H1 (cell line): ENCODE data around the gene DNAJC11.

ENCODE experiments used
- BCL11A ChIP-seq, 2 experiments: IDR thresholded peaks; one replicate each; pipeline ENCODE4 v1.6.1; 2011; ENCODE audit warnings: low read depth in 2 of 2, low read length in 2 of 2, mild to moderate bottlenecking in 2 of 2
- CHD2 ChIP-seq: IDR thresholded peaks from 2 replicates; pipeline ENCODE4 v1.6.1; 2012; ENCODE audit warnings: low read length, improper control_type of control experiment
- CTCF ChIP-seq, 3 experiments: IDR thresholded peaks; 1 replicate in 2 of 3; 2 replicates in 1 of 3; pipeline versions ENCODE4 v1.5.1 to v1.6.1; 2011; ENCODE audit warnings: low read length in 3 of 3, mild to moderate bottlenecking in 3 of 3, inconsistent platforms in 2 of 3, low read depth in 1 of 3, moderate library complexity in 1 of 3; ENCODE audit not compliant: insufficient read depth in 1 of 3; ENCODE audit errors: control extremely low read depth in 1 of 3
- EP300 ChIP-seq, 2 experiments: IDR thresholded peaks; 1 replicate in 1 of 2; 2 replicates in 1 of 2; pipeline ENCODE4 v1.6.1; 2011 to 2012; ENCODE audit warnings: low read depth in 2 of 2, low read length in 2 of 2, mild to moderate bottlenecking in 2 of 2, borderline replicate concordance in 1 of 2, inconsistent platforms in 1 of 2, moderate library complexity in 1 of 2
- GTF2F1 ChIP-seq: IDR thresholded peaks from 2 replicates; pipeline ENCODE4 v1.6.1; 2012; ENCODE audit warnings: low read depth, low read length, improper control_type of control experiment, borderline replicate concordance
- HDAC2 ChIP-seq, 2 experiments: fragments of 300-600 bp in 1 of 2; sonication (generic) in 1 of 2; IDR thresholded peaks; 2 replicates each; pipeline ENCODE4 v1.6.1; 2011 to 2012; ENCODE audit warnings: low read depth in 2 of 2, low read length in 2 of 2, mild to moderate bottlenecking in 2 of 2, moderate library complexity in 2 of 2, borderline replicate concordance in 1 of 2, inconsistent platforms in 1 of 2
- MAFK ChIP-seq: IDR thresholded peaks from 2 replicates; pipeline ENCODE4 v1.6.1; 2012; ENCODE audit warnings: low read depth, mild to moderate bottlenecking, improper control_type of control experiment, low read length
- NRF1 ChIP-seq: IDR thresholded peaks from 2 replicates; pipeline ENCODE4 v1.6.1; 2011; ENCODE audit warnings: mild to moderate bottlenecking, low read depth, low read length, improper control_type of control experiment
- POLR2A ChIP-seq, 2 experiments: IDR thresholded peaks; 1 replicate in 1 of 2; 2 replicates in 1 of 2; pipeline ENCODE4 v1.6.1; 2011; ENCODE audit warnings: low read depth in 2 of 2, low read length in 2 of 2, mild to moderate bottlenecking in 2 of 2; ENCODE audit errors: control extremely low read depth in 1 of 2
- RAD21 ChIP-seq, 2 experiments: IDR thresholded peaks in 1 of 2; conservative IDR thresholded peaks in 1 of 2; 2 replicates each; pipeline ENCODE4 v1.6.1; 2011; ENCODE audit warnings: low read depth in 2 of 2, low read length in 2 of 2, improper control_type of control experiment in 1 of 2, inconsistent platforms in 1 of 2, mild to moderate bottlenecking in 1 of 2, moderate library complexity in 1 of 2
- USF2 ChIP-seq: IDR thresholded peaks from 2 replicates; pipeline ENCODE4 v1.6.1; 2011; ENCODE audit warnings: low read length, improper control_type of control experiment
- TF ChIP-seq, protein P1 (sequence below): IDR thresholded peaks from 2 replicates; pipeline ENCODE4 v1.6.1; 2012; ENCODE audit warnings: inconsistent platforms

- TF ChIP-seq NRF1: no peak
- no peak for TF ChIP-seq POLR2A (IDR thresholded peaks at IDR 0.05; ENCODE audit: control extremely low read depth in 1 of 2, low read depth in 2 of 2, low read length in 2 of 2)
- no peak for TF ChIP-seq EP300 (IDR thresholded peaks at IDR 0.05; ENCODE audit: borderline replicate concordance in 1 of 2, low read depth in 2 of 2, low read length in 2 of 2)
- TF ChIP-seq GTF2F1: no peak
- TF ChIP-seq MAFK: no peak
- no peak for TF ChIP-seq BCL11A (IDR thresholded peaks at IDR 0.05; ENCODE audit: low read depth in 2 of 2, low read length in 2 of 2)
- TF ChIP-seq CHD2: no peak
- TF ChIP-seq HDAC2 (IDR thresholded peaks at IDR 0.05; ENCODE audit: borderline replicate concordance in 1 of 2, low read depth in 2 of 2, low read length in 2 of 2): no peak
- no peak for TF ChIP-seq CTCF (IDR thresholded peaks at IDR 0.05; ENCODE audit: control extremely low read depth in 1 of 3, insufficient read depth in 1 of 3, low read depth in 1 of 3, low read length in 3 of 3)
- no peak for TF ChIP-seq RAD21 (IDR thresholded peaks at IDR 0.05 in 1 of 2, conservative IDR thresholded peaks at IDR 0.05 in 1 of 2; ENCODE audit: low read depth in 2 of 2, low read length in 2 of 2)
- TF ChIP-seq USF2: no peak
- TF ChIP-seq, protein P1, sequence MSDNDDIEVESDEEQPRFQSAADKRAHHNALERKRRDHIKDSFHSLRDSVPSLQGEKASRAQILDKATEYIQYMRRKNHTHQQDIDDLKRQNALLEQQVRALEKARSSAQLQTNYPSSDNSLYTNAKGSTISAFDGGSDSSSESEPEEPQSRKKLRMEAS: no peak
These were observed 71.6 kb downstream of the DNAJC11 start for GRCh38 chr1:6630027-6630426.
